K562 (cell line): Measurements from ENCODE around the gene YIPF4. TPM values are rescaled to one million over a fixed set of nuclear protein-coding genes. Genes with fewer than 3 reads are reported as not detected.

ENCODE experiments used
- polyA plus RNA-seq, 8 experiments: library from polyadenylated mRNA; depleted of rRNA in 4 of 8; stranded (reverse) in 5 of 8; unstranded in 3 of 8; fragments of >200 nt; fragmentation: Nextera tagmentation in 2 of 8; fragmentation: Illumina TruSeq in 1 of 8; extraction: Ambion mirVana in 2 of 8; extraction: Trizol in 1 of 8; gene quantifications; 2 replicates each; pipeline versions ENCODE4 v1.2.1 to v1.2.3, GENCODE V29; 2011 to 2014; ENCODE audit warnings: inconsistent platforms in 1 of 8, missing spikeins in 1 of 8
- total RNA-seq, 7 experiments: library from RNA; depleted of rRNA in 6 of 7; stranded (reverse); fragments of >200 nt in 6 of 7; fragmentation: Illumina TruSeq in 2 of 7; extraction: Trizol in 2 of 7; gene quantifications; 2 replicates each; pipeline versions ENCODE4 v1.2.1 to v1.2.3, GENCODE V29; 2011 to 2021; ENCODE audit warnings: low replicate concordance in 1 of 7

Gene YIPF4
- total and polyA plus RNA-seq, 9 of the 15 experiments (the other 6 are each of a cell fraction or from before 2014, with no cell fraction given) = 4.9 to 46.9 (median 17.5) TPM

Other genes with a start within 250 kb of the YIPF4 start
- 63.8 and 64.6 TPM in 2 replicates for gene DPY30, start 238.1 kb upstream of the YIPF4 start, total RNA-seq (2014; rRNA removed)
- 89.8 and 98.4 TPM in 2 replicates for gene DPY30, start 238.1 kb upstream of the YIPF4 start, total RNA-seq (2014; rRNA removed; fragmentation: Illumina TruSeq; extraction: Trizol)
- gene DPY30, start 238.1 kb upstream of the YIPF4 start, total RNA-seq (2015; rRNA removed; fragmentation: Illumina TruSeq; extraction: Trizol) = 87.1 and 90.1 TPM in 2 replicates
- gene DPY30, start 238.1 kb upstream of the YIPF4 start, total RNA-seq (2021) = 82.4 and 90.4 TPM in 2 replicates
- gene DPY30, start 238.1 kb upstream of the YIPF4 start, polyA plus RNA-seq (2011; rRNA removed) = 104 and 152 TPM in 2 replicates
- 101 and 116 TPM in 2 replicates for gene DPY30, start 238.1 kb upstream of the YIPF4 start, polyA plus RNA-seq (2014; fragmentation: Illumina TruSeq; extraction: Trizol)
- gene DPY30, start 238.1 kb upstream of the YIPF4 start, polyA plus RNA-seq (2014; fragmentation: Nextera tagmentation; extraction: Ambion mirVana) = 100 to 1,000 TPM; 375 to 402 TPM
- gene DPY30, start 238.1 kb upstream of the YIPF4 start, polyA plus RNA-seq (2014; rRNA removed) = 132 and 135 TPM in 2 replicates
- gene SPAST, start 214.3 kb upstream of the YIPF4 start, total RNA-seq (2014; rRNA removed) = 19.0 and 22.4 TPM in 2 replicates
- 28.8 and 33.7 TPM in 2 replicates for gene SPAST, start 214.3 kb upstream of the YIPF4 start, total RNA-seq (2014; rRNA removed; fragmentation: Illumina TruSeq; extraction: Trizol)
- 32.7 and 37.0 TPM in 2 replicates for gene SPAST, start 214.3 kb upstream of the YIPF4 start, total RNA-seq (2015; rRNA removed; fragmentation: Illumina TruSeq; extraction: Trizol)
- gene SPAST, start 214.3 kb upstream of the YIPF4 start, total RNA-seq (2021) = 25.2 and 25.8 TPM in 2 replicates
- gene SPAST, start 214.3 kb upstream of the YIPF4 start, polyA plus RNA-seq (2011; rRNA removed) = 10.5 and 16.1 TPM in 2 replicates
- 21.4 and 25.0 TPM in 2 replicates for gene SPAST, start 214.3 kb upstream of the YIPF4 start, polyA plus RNA-seq (2014; fragmentation: Illumina TruSeq; extraction: Trizol)
- gene SPAST, start 214.3 kb upstream of the YIPF4 start, polyA plus RNA-seq (2014; fragmentation: Nextera tagmentation; extraction: Ambion mirVana) = 10 to 100 TPM in 1 of 2 experiments, 1 to 10 TPM in 1; 7.4 to 12.6 TPM
- 11.7 and 13.4 TPM in 2 replicates for gene SPAST, start 214.3 kb upstream of the YIPF4 start, polyA plus RNA-seq (2014; rRNA removed)
- 12.1 and 18.1 TPM in 2 replicates for gene SLC30A6, start 112.0 kb upstream of the YIPF4 start, total RNA-seq (2014; rRNA removed)
- gene SLC30A6, start 112.0 kb upstream of the YIPF4 start, total RNA-seq (2014; rRNA removed; fragmentation: Illumina TruSeq; extraction: Trizol) = 31.6 and 32.0 TPM in 2 replicates
- gene SLC30A6, start 112.0 kb upstream of the YIPF4 start, total RNA-seq (2015; rRNA removed; fragmentation: Illumina TruSeq; extraction: Trizol) = 27.3 and 28.5 TPM in 2 replicates
- 23.8 and 25.9 TPM in 2 replicates for gene SLC30A6, start 112.0 kb upstream of the YIPF4 start, total RNA-seq (2021)
- gene SLC30A6, start 112.0 kb upstream of the YIPF4 start, polyA plus RNA-seq (2011; rRNA removed) = 36.0 and 42.8 TPM in 2 replicates
- gene SLC30A6, start 112.0 kb upstream of the YIPF4 start, polyA plus RNA-seq (2014; fragmentation: Illumina TruSeq; extraction: Trizol) = 21.3 and 24.4 TPM in 2 replicates
- gene SLC30A6, start 112.0 kb upstream of the YIPF4 start, polyA plus RNA-seq (2014; fragmentation: Nextera tagmentation; extraction: Ambion mirVana) = 10 to 100 TPM; 13.6 to 17.8 TPM
- 14.1 and 17.9 TPM in 2 replicates for gene SLC30A6, start 112.0 kb upstream of the YIPF4 start, polyA plus RNA-seq (2014; rRNA removed)
- gene NLRC4, start 13.0 kb upstream of the YIPF4 start, total RNA-seq (2014; rRNA removed) = 0.08 TPM in 1 of 2 replicates, not detected in the other
- gene NLRC4, start 13.0 kb upstream of the YIPF4 start, total RNA-seq (2014; rRNA removed; fragmentation: Illumina TruSeq; extraction: Trizol) = 0.07 TPM in 1 of 2 replicates, not detected in the other
- 0.04 and 0.14 TPM in 2 replicates for gene NLRC4, start 13.0 kb upstream of the YIPF4 start, total RNA-seq (2015; rRNA removed; fragmentation: Illumina TruSeq; extraction: Trizol)
- gene NLRC4, start 13.0 kb upstream of the YIPF4 start, total RNA-seq (2021) = 0.07 TPM in 1 of 2 replicates, not detected in the other
- 0.03 and 0.07 TPM in 2 replicates for gene NLRC4, start 13.0 kb upstream of the YIPF4 start, polyA plus RNA-seq (2011; rRNA removed)
- 0.04 TPM in 1 of 2 replicates, not detected in the other for gene NLRC4, start 13.0 kb upstream of the YIPF4 start, polyA plus RNA-seq (2014; fragmentation: Illumina TruSeq; extraction: Trizol)
- gene NLRC4, start 13.0 kb upstream of the YIPF4 start, polyA plus RNA-seq (2014; fragmentation: Nextera tagmentation; extraction: Ambion mirVana) = under 1 TPM; 0.06 to 0.18 TPM
- gene NLRC4, start 13.0 kb upstream of the YIPF4 start, polyA plus RNA-seq (2014; rRNA removed) = 0.05 TPM in 1 of 2 replicates, not detected in the other
- gene BIRC6, start 79.1 kb downstream of the YIPF4 start, total RNA-seq (2014; rRNA removed) = 49.8 and 73.8 TPM in 2 replicates
- 91.9 and 101 TPM in 2 replicates for gene BIRC6, start 79.1 kb downstream of the YIPF4 start, total RNA-seq (2014; rRNA removed; fragmentation: Illumina TruSeq; extraction: Trizol)
- gene BIRC6, start 79.1 kb downstream of the YIPF4 start, total RNA-seq (2015; rRNA removed; fragmentation: Illumina TruSeq; extraction: Trizol) = 94.9 and 110 TPM in 2 replicates
- gene BIRC6, start 79.1 kb downstream of the YIPF4 start, total RNA-seq (2021) = 72.1 and 73.8 TPM in 2 replicates
- 69.5 and 75.3 TPM in 2 replicates for gene BIRC6, start 79.1 kb downstream of the YIPF4 start, polyA plus RNA-seq (2011; rRNA removed)
- 34.1 and 37.1 TPM in 2 replicates for gene BIRC6, start 79.1 kb downstream of the YIPF4 start, polyA plus RNA-seq (2014; fragmentation: Illumina TruSeq; extraction: Trizol)
- gene BIRC6, start 79.1 kb downstream of the YIPF4 start, polyA plus RNA-seq (2014; fragmentation: Nextera tagmentation; extraction: Ambion mirVana) = 10 to 100 TPM; 18.8 to 30.7 TPM
- gene BIRC6, start 79.1 kb downstream of the YIPF4 start, polyA plus RNA-seq (2014; rRNA removed) = 27.8 and 28.1 TPM in 2 replicates